ENCODE measurements around the gene SMIM17.

Gene SMIM17

GRCh38 chr19:56642711-56643459 is at the start of gene SMIM17:
TSS of gene SMIM17 (plus strand) at chr19:56643159. CDS start at chr19:56645668, 2,509 bp downstream.
- DNase-seq, result no peak

GRCh38 chr19:56594446-56594782 is 48.5 kb upstream of the SMIM17 start:
- DNase-seq, result no peak

- DNase-seq, result peak; percentile 63
These were observed 48.0 kb upstream of the SMIM17 start, which contains the start of gene ZNF71 for GRCh38 chr19:56594783-56595547. TSS of gene ZNF71 (plus strand) at chr19:56595302. CDS start at chr19:56601559, 6,257 bp downstream.

- DNase-seq, result no peak
These were observed 47.4 kb upstream of the SMIM17 start for GRCh38 chr19:56595548-56595899.

DNA sequence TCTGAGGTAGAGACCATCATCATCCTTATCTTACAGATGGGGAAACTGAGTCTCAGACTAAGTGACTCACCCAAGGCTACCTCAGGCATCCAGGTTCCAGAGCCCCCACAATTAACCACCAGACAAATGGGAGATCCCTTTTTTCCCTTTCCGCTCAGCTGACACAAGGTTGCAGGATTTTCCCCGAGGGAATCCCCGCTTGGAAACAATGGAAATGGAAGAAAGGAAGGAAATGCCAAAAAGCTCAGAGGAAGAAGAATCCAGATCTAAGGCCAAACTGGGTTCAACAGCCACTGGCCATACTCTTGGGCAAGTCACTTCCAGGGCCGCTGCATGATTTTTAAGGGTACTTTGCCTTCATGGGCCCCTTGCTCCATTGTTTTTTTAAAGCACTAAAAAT is 46.3 kb upstream of the SMIM17 start:
- no peak for DNase-seq

GRCh38 chr19:56597696-56598095 is 45.3 kb upstream of the SMIM17 start:
- no peak for DNase-seq

- no peak for DNase-seq
These were observed 41.6 kb upstream of the SMIM17 start for GRCh38 chr19:56601375-56601774.

DNA sequence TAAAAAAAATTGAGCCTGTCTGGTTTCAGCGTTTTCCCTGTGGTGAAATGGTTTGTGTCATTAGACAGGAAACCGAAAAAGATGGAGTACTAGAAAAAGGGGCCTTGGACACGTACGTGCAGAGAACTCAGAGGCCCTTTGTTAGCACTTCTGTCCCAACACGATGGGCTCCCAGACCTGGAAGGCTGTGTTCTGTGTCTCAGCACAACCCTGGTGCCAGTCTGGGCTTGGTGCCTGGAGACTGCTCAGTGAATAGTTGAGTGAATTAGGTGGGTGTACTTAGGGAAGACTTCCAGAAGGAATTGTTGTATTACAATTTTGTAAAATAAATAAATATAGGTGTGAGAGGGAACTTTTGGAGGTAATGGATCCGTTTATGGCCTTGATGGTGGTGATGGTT is 39.1 kb upstream of the SMIM17 start:
- DNase-seq, result no peak

- DNase-seq, result no peak
These were observed 34.5 kb upstream of the SMIM17 start for GRCh38 chr19:56608274-56608964.

- DNase-seq, result no peak
These were observed 31.7 kb upstream of the SMIM17 start for GRCh38 chr19:56611288-56611687.

GRCh38 chr19:56612737-56613136 is 30.2 kb upstream of the SMIM17 start:
- DNase-seq, result no peak

- no peak for DNase-seq
These were observed 29.3 kb upstream of the SMIM17 start for GRCh38 chr19:56613639-56614038.

DNA sequence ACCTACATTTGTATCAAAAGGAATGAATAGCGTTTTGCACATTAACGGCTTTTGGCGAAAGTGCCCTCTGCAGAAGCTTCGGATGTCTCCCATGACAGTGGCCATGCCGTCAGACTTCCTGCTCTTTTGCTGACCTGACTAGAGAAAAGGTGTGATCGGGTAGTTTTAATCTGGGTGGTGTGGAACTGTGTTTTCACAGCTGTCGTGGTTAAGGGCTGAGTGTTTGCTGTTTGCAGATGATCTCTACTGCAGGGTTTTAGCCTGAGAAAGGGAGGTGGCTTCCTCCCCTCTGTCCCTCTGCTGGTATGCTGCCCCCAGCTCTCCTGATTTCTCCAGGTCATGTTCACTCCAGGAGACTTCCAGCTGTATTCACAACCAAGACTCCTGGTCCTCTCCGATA is 25.4 kb upstream of the SMIM17 start:
- no peak for DNase-seq

GRCh38 chr19:56619121-56619520 is 23.8 kb upstream of the SMIM17 start:
- no peak for DNase-seq

- no peak for DNase-seq
These were observed 20.6 kb upstream of the SMIM17 start for GRCh38 chr19:56622374-56622773.

- no peak for DNase-seq
These were observed 20.0 kb upstream of the SMIM17 start for GRCh38 chr19:56623006-56623405.

- DNase-seq, result no peak
These were observed 17.3 kb upstream of the SMIM17 start for GRCh38 chr19:56625708-56626107.

DNA sequence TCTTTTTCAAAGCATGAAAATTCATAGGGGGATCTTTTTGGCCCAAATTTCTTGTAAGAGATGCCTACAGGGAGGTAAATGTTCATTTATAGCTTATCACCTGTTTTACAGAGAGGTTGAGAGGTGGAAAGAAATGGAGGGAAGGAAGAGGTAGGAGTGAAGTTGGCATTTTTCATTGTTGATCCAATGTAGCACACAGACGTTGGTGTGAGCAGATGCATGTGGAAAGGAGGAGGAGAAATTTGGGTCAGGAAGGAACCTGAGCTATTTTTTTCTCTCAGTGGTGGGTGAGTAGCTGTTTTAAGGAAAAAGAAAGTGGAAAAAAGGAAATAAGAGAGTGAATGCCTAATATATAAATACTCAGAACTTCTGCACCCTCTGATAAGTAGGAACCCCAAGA is 9.9 kb upstream of the SMIM17 start:
- DNase-seq, result no peak

DNA sequence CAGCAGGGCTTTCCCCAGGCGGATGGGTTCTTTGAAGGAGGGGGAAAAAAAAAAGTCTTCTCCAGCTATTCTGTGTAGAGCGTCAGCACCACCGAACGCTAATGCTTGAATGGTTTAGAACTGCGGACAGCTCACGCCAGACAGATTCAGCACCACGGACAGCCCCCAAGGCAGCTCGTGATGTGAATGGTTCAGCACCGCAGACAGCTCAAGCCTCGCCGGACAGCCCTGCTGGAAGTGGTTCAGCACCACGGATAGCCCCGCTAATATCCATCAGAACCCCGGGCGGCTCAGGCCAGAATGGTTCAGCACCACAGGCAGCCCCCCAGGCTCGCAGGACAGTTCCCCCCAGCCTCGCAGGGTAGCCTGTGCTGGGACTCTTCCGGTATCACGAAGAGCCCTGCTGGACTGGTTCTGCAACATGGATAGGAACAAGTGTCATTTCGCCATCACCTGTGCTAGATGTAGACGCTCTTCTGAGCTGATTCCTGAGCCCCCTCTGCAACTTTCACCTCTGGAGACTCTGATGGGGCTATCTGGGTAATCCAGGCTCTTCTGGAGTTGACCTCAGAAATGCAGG is 4.9 kb upstream of the SMIM17 start:
- no peak for DNase-seq

DNA sequence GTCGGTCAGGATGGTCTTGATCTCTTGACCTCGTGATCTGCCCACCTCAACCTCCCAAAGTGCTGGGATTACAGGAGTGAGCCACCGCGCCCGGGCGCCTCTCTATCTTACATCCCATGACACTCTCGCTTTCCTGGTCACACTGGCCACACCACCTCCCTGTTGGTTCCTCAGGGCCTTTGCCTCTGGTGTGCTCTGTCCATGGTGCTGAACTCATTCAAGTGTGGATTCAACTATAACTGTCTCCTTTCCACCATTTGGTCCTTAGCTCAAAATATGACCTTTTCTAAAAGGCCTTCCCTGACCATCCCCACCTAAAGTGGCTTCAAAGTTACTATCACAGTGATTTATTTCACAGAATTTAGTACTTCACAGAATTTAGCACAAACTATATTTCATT is 3.7 kb upstream of the SMIM17 start:
- no peak for DNase-seq

DNA sequence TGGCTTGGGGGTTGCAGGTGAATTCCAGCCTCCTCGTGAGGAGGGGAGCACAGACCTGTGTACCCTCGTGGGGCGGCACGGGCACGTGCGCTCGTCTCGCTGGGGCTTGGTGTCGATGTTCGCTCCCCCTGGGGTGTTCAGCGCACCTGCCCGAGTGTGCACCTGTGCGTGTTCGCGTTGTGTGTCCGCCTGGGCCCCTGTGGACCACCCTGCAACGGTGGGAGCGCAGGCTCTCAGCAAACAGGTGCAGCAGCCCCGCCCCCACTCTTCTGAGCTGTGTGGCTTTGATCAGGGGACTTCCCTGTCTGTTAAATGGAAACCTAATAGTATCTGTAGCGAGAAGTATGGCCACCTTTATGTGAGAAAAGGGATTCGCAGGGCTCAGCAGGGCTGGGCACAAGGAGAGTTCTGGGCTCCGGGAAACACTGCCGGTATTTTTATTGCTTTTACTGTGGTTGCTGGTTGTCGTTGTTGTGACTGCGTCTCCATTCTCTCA is 549 bp downstream of the SMIM17 start:
- no peak for DNase-seq

DNA sequence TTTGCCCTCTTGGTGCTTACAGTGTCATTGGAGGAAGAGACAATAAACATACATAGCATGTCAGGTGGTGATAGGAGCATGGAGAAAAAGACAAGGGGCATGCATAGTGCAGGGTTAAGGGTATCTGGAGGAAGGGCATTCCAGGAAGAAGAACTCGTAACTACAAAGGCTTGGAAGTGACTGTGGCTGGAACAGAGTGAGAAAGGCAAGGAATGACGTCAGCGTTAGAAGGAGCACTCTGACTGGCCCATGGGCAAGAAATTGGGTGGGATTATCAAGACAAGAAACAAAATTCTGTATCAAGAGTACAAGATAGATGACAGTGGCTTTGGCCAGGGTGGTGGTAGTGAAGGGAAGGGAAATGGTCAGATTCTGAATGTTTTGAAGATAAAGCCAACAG is 11.2 kb downstream of the SMIM17 start:
- DNase-seq, result no peak

DNA sequence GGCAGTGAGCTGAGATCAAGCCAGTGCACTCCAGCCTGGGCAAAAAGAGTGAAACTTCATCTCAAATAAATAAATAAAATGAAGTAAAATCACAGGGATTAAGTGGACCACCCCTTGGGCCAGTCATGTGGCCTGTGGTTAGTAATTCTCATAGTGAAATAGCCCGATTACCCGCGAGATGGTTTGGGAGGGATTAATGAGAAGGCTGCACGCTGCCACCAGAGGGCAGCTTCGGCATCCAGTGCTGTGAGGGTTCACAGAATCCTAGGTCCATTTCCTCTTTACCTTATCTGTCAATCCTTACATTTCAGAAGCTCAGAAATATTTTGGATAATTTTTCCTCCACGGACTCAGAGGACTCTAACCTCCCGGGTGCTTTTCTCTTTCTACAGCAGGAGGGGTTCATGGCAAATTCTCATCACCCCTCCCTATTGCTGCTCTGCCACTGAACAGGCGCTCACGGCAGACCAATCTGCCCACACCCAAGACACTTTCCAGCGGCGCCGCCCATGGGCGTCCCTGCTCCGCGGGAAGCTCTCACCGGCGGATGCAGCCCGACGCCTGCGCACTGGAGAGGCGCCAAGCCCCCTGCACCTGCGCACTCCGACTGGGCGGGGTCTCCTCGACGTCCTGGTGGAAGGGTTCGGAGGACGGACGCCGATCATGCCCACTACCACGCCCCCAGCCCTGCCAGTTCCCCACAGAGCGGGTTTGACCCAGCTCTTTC is 17.6 kb downstream of the SMIM17 start:
- no peak for DNase-seq
